Measurements from ENCODE around the gene PDE3B.

GRCh38 chr11:14916403-14916802 lies 272.8 kb downstream of the PDE3B start:
- no peak for TF ChIP-seq CTCF (IDR thresholded peaks at IDR 0.05 in 8 of 11, conservative IDR thresholded peaks at IDR 0.05 in 3 of 11)
- no peak for TF ChIP-seq POLR2AphosphoS5 (IDR thresholded peaks at IDR 0.05)
